ENCODE results near the gene CEP72. TPM values are rescaled to one million over a fixed set of nuclear protein-coding genes. Genes with fewer than 3 reads are reported as not detected.
A peak's percentile ranks its signal among the peaks of the same experiment; 100 is the strongest.

CEP72 gene
- total RNA-seq, 4 donors from 2014 or later, result 2.7 to 8.6 (median 4.0) TPM

GRCh38 chr5:670396-671270 is 58.5 kb downstream of the CEP72 start:
- H3K4me3 ChIP-seq, result no peak overlapping the region
- H3K27me3 ChIP-seq, result no peaks in the 10 kb centered on the region
- peak overlapping the region in 1 of 4 donors; percentile 48 for H3K27ac ChIP-seq
- intact Hi-C loops (cut with DNase I), result loop anchor here (5.0 kb wide), 1 partner anchor 232 kb away; no protein-coding TSS in a partner anchor
- peaks cover 41 to 62% (median 41%) of the 10 kb centered on the region in 3 donors for H3K4me1 ChIP-seq
- WGBS, 2 donors, result 20% methylated on average over 3 of the region's 33 CpGs; no CpG with 5 or more reads in 1 of the 2 donors
- no peak for DNase-seq
- TF ChIP-seq CTCF (IDR thresholded peaks at IDR 0.05) (no peak), POLR2A (IDR thresholded peaks at IDR 0.05) (no peak)
- H3K36me3 ChIP-seq, result peaks cover 0 to 17% (median 0%) of the 10 kb centered on the region in 3 donors
- no peaks in the 10 kb centered on the region for H3K9me3 ChIP-seq

DNA sequence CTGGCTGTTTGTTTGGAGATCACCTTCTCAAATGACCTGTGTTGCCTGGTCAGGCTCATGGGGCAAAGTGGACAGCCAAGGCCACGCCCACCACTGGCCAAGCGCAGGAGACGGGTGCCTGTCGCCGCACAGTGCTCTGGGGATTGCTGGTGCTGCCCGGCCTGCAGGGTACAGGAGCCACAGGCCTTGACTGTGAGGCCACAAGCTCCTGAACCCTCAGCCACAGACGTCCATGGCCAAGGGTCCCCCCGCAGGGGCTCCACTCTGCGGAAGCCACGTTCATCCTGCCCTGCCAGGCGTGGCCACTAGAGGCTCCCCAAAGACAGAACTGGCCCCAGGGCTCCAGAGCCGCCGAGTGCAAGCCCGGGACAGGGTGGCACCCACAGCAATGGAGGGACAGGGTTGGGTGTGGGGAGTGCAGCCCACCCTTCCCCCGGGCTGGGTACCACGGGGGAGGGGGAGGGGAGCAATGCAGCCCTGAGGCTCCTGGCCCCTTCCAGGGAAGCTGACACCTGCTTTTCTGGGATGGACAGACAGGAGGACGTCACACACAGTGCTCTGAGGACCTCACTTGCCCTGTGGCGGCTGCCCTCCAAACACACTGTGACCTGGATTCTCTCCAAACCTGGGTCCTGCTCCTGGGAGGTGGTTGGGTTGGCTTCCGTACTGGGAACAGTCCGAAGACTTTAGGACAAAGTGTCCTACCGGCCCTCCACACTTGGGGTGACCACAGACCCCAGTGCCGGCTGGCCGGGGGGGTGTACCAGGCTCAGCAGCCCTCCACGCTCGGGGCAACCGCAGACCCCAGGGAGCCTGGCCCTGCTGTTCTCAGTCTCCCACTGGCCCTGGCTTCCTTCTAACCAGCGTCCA is 59.6 kb downstream of the CEP72 start:
- no peak for DNase-seq

DNA sequence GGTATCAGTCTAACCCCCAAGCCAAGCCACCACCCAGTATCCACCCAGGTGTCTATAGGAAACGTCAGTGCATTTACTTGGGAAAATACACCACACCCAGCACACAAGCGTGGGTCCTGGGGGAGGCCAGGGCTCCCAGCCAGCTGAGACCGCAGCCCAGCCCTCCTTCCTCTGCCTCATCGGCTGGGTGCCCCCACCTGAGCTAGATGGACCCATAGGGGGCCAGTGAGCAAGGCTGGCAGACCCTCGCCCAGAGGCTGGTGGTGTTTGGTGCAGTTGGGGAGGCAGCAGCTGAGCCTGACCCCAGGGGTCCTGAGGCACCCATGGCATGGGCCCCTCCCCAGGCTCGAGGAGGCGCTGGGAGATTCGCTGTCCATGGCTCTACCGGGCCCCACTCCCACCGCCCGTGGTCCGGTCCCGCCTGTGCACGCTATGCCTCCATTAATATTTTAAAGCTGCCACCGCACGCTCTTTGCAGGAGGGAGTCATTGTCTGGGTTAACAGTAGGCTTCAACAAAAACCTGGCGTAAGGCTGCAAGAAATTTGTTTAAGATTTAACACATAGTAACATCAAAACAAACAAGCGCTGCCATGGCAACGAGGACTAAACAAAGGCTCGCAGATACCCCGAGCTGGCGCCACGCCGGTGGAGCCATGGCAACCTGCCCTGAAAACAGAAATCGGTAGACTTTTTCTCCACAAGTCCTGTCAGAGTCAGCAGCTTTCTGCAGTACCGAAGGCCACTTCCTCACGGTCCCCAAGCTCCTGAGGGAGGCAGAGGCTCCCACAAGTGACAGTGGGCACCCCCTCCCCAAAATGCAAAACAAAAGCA is 60.4 kb downstream of the CEP72 start:
- 3 to 8% methylated on average over 9 to 12 of the region's 27 CpGs for WGBS, 2 donors
- peaks cover 41 to 62% (median 41%) of the 10 kb centered on the region in 3 donors for H3K4me1 ChIP-seq
- DNase-seq, result no peak
- no peaks in the 10 kb centered on the region for H3K27me3 ChIP-seq
- intact Hi-C loops (cut with DNase I), result loop anchor here (5.0 kb wide), 1 partner anchor 230 kb away; no protein-coding TSS in a partner anchor
- H3K36me3 ChIP-seq, result peaks cover 0 to 2% (median 0%) of the 10 kb centered on the region in 3 donors
- peak overlapping the region in 3 of 4 donors; percentile 7 to 21 (median 15) for H3K4me3 ChIP-seq
- peak overlapping the region; percentile 5 to 68 (median 39) for H3K27ac ChIP-seq
- no peaks in the 10 kb centered on the region for H3K9me3 ChIP-seq
- TF ChIP-seq POLR2A (IDR thresholded peaks at IDR 0.05) (no peak), CTCF (IDR thresholded peaks at IDR 0.05) (peak in 1 of 6 experiments; percentile 4)

More for the DNA sequence above, 59.6 kb downstream of the CEP72 start:
- H3K4me3 ChIP-seq, result peak overlapping the region in 2 of 4 donors; percentile 7 to 21
- H3K9me3 ChIP-seq, result no peaks in the 10 kb centered on the region
- TF ChIP-seq POLR2A (IDR thresholded peaks at IDR 0.05), result no peak
- TF ChIP-seq CTCF (IDR thresholded peaks at IDR 0.05), result peak; percentile 73 to 94 (median 90)
- H3K27me3 ChIP-seq, result no peaks in the 10 kb centered on the region
- H3K36me3 ChIP-seq, result peaks cover 0 to 10% (median 0%) of the 10 kb centered on the region in 3 donors
- peaks cover 41 to 62% (median 41%) of the 10 kb centered on the region in 3 donors for H3K4me1 ChIP-seq
- 11 to 20% methylated on average over 3 to 4 of the region's 27 CpGs for WGBS, 2 donors
- H3K27ac ChIP-seq, result peak overlapping the region in 3 of 4 donors; percentile 32 to 68 (median 46)
- intact Hi-C loops (cut with DNase I), result loop anchor here (5.0 kb wide), 1 partner anchor 231 kb away; no protein-coding TSS in a partner anchor

GRCh38 chr5:673161-673830 is 61.2 kb downstream of the CEP72 start:
- no peaks in the 10 kb centered on the region for H3K36me3 ChIP-seq
- no peak for DNase-seq
- peak overlapping the region in 3 of 4 donors; percentile 7 to 21 (median 15) for H3K4me3 ChIP-seq
- H3K27ac ChIP-seq, result peak overlapping the region in 3 of 4 donors; percentile 1 to 44 (median 19)
- WGBS, 2 donors, result 20% methylated on average over 2 of the region's 19 CpGs; no CpG with 5 or more reads in 1 of the 2 donors
- intact Hi-C loops (cut with DNase I), result loop anchor here (5.0 kb wide), 1 partner anchor 229 kb away; no protein-coding TSS in a partner anchor
- H3K9me3 ChIP-seq, result no peaks in the 10 kb centered on the region
- H3K4me1 ChIP-seq, result peaks cover 41 to 62% (median 41%) of the 10 kb centered on the region in 3 donors
- no peaks in the 10 kb centered on the region for H3K27me3 ChIP-seq
- TF ChIP-seq CTCF (IDR thresholded peaks at IDR 0.05) (no peak), POLR2A (IDR thresholded peaks at IDR 0.05) (no peak)
